Karpas-422 (cell line): ENCODE results near the gene AKNA. TPM values are rescaled to one million over a fixed set of nuclear protein-coding genes. Genes with fewer than 3 reads are reported as not detected.
A peak's percentile ranks its signal among the peaks of the same experiment; 100 is the strongest.

Experiments used
- DNase-seq: peaks from one replicate; pipeline ENCODE4 v3.0.0-alpha.2; 2015
- H2AFZ ChIP-seq: fragments of 200-600 bp; sonication (generic); 2 replicates; pipeline ENCODE4 v1.6.1; 2014; ENCODE audit warnings: antibody characterized with exemption, low read length, mixed read lengths
- H3K27ac ChIP-seq: fragments of 200-600 bp; sonication (generic); 2 replicates; pipeline ENCODE4 v1.5.1; 2014; ENCODE audit warnings: mild to moderate bottlenecking, low read length, moderate library complexity
- H3K27me3 ChIP-seq: fragments of 200-600 bp; sonication (generic); 2 replicates; pipeline ENCODE4 v1.6.1; 2014; ENCODE audit warnings: low read length, mixed read lengths
- H3K36me3 ChIP-seq: fragments of 200-600 bp; sonication (generic); 2 replicates; pipeline ENCODE4 v1.6.1; 2014; ENCODE audit warnings: low read length, mixed read lengths; ENCODE audit not compliant: insufficient read depth
- H3K4me1 ChIP-seq: fragments of 200-600 bp; sonication (generic); 2 replicates; pipeline ENCODE4 v1.6.1; 2014; ENCODE audit warnings: mild to moderate bottlenecking, low read length, mixed read lengths
- H3K4me2 ChIP-seq: fragments of 200-600 bp; sonication (generic); 2 replicates; pipeline ENCODE4 v1.6.1; 2014; ENCODE audit warnings: low read length, low read depth, mild to moderate bottlenecking; ENCODE audit not compliant: poor library complexity, severe bottlenecking
- H3K4me3 ChIP-seq: fragments of 200-600 bp; sonication (generic); 2 replicates; pipeline ENCODE4 v1.5.1; 2014; ENCODE audit warnings: mild to moderate bottlenecking, antibody characterized with exemption, low read length, mixed read lengths
- H3K79me2 ChIP-seq: fragments of 200-600 bp; sonication (generic); 2 replicates; pipeline ENCODE4 v1.6.1; 2014; ENCODE audit warnings: mild to moderate bottlenecking, low read length, mixed read lengths
- H3K9ac ChIP-seq: fragments of 200-600 bp; sonication (generic); 2 replicates; pipeline ENCODE4 v1.6.0; 2014; ENCODE audit warnings: low read length
- H3K9me2 ChIP-seq: fragments of 200-600 bp; sonication (generic), shearing (Covaris generic); replicated peaks from 2 replicates; pipeline ENCODE4 v1.6.0; 2014; ENCODE audit warnings: mild to moderate bottlenecking, low read length, moderate library complexity; ENCODE audit not compliant: insufficient read depth
- H3K9me3 ChIP-seq: fragments of 300-700, 200-600 bp; sonication (generic); 2 replicates; pipeline ENCODE4 v1.6.1; 2014; ENCODE audit warnings: low read length, mixed read lengths
- H4K20me1 ChIP-seq: fragments of 200-600 bp; sonication (generic); 2 replicates; pipeline ENCODE4 v1.6.1; 2014; ENCODE audit warnings: mild to moderate bottlenecking, antibody characterized with exemption, low read length, low read depth; ENCODE audit not compliant: insufficient read depth
- total RNA-seq: library from RNA; depleted of rRNA; stranded (reverse); fragments of >200 nt; shearing (Covaris generic); gene quantifications from 2 replicates; pipeline ENCODE4 v1.2.3, GENCODE V29; 2014; ENCODE audit warnings: low replicate concordance

Gene AKNA
- total RNA-seq, 1 experiment from 2014 or later: 77.9 TPM

- no peaks in the 10 kb centered on the region for H3K9me3 ChIP-seq
- H3K4me1 ChIP-seq: no peaks in the 10 kb centered on the region
- H3K9me2 ChIP-seq: no peaks in the 10 kb centered on the region
- H3K9ac ChIP-seq: no peak overlapping the region
- no peaks in the 10 kb centered on the region for H3K79me2 ChIP-seq
- no peak overlapping the region for H3K4me2 ChIP-seq
- no peaks in the 10 kb centered on the region for H3K36me3 ChIP-seq
- no peak for DNase-seq
- H3K27ac ChIP-seq: no peak overlapping the region
- H4K20me1 ChIP-seq: no peaks in the 10 kb centered on the region
- no peaks in the 10 kb centered on the region for H3K27me3 ChIP-seq
- H3K4me3 ChIP-seq: no peak overlapping the region
- no peak overlapping the region for H2AFZ ChIP-seq
These were observed 24.4 kb upstream of the AKNA start for GRCh38 chr9:114412048-114412683.

GRCh38 chr9:114411452-114411851, 23.7 kb upstream of the AKNA start:
- Histone ChIP-seq H3K79me2 (no peaks in the 10 kb centered on the region), H3K9me3 (no peaks in the 10 kb centered on the region), H3K4me2 (no peak overlapping the region), H3K9me2 (no peaks in the 10 kb centered on the region), H3K27me3 (no peaks in the 10 kb centered on the region), H2AFZ (no peak overlapping the region), H3K9ac (no peak overlapping the region), H4K20me1 (no peaks in the 10 kb centered on the region), H3K36me3 (no peaks in the 10 kb centered on the region), H3K27ac (no peak overlapping the region), H3K4me3 (no peak overlapping the region), H3K4me1 (no peaks in the 10 kb centered on the region)
- DNase-seq: no peak

GRCh38 chr9:114410910-114411309, 23.1 kb upstream of the AKNA start:
- no peak overlapping the region for H3K27ac ChIP-seq
- H4K20me1 ChIP-seq: no peaks in the 10 kb centered on the region
- no peaks in the 10 kb centered on the region for H3K9me2 ChIP-seq

GRCh38 chr9:114409842-114410241, 22.1 kb upstream of the AKNA start:
- no peak overlapping the region for H3K4me3 ChIP-seq
- no peaks in the 10 kb centered on the region for H3K27me3 ChIP-seq
- no peak for DNase-seq
- H3K4me2 ChIP-seq: no peak overlapping the region
- H3K9ac ChIP-seq: no peak overlapping the region
- H4K20me1 ChIP-seq: no peaks in the 10 kb centered on the region
- H3K9me2 ChIP-seq: no peaks in the 10 kb centered on the region
- H3K4me1 ChIP-seq: no peaks in the 10 kb centered on the region
- no peaks in the 10 kb centered on the region for H3K36me3 ChIP-seq
- H3K27ac ChIP-seq: no peak overlapping the region
- no peaks in the 10 kb centered on the region for H3K79me2 ChIP-seq
- H3K9me3 ChIP-seq: no peaks in the 10 kb centered on the region
- no peak overlapping the region for H2AFZ ChIP-seq

More at GRCh38 chr9:114410910-114411309, 23.1 kb upstream of the AKNA start:
- H3K4me1 ChIP-seq: no peaks in the 10 kb centered on the region
- no peaks in the 10 kb centered on the region for H3K9me3 ChIP-seq
- H2AFZ ChIP-seq: no peak overlapping the region
- H3K9ac ChIP-seq: no peak overlapping the region
- DNase-seq: no peak
- no peaks in the 10 kb centered on the region for H3K36me3 ChIP-seq
- no peaks in the 10 kb centered on the region for H3K79me2 ChIP-seq
- no peak overlapping the region for H3K4me3 ChIP-seq
- no peak overlapping the region for H3K4me2 ChIP-seq
- no peaks in the 10 kb centered on the region for H3K27me3 ChIP-seq

- no peak overlapping the region for H2AFZ ChIP-seq
- H4K20me1 ChIP-seq: no peaks in the 10 kb centered on the region
- H3K4me2 ChIP-seq: no peak overlapping the region
- no peak overlapping the region for H3K4me3 ChIP-seq
- H3K9me2 ChIP-seq: no peaks in the 10 kb centered on the region
- H3K79me2 ChIP-seq: no peaks in the 10 kb centered on the region
- H3K36me3 ChIP-seq: no peaks in the 10 kb centered on the region
- no peaks in the 10 kb centered on the region for H3K4me1 ChIP-seq
- no peak for DNase-seq
- no peak overlapping the region for H3K9ac ChIP-seq
- no peak overlapping the region for H3K27ac ChIP-seq
- H3K9me3 ChIP-seq: no peaks in the 10 kb centered on the region
- H3K27me3 ChIP-seq: no peaks in the 10 kb centered on the region
These were observed 21.5 kb upstream of the AKNA start for GRCh38 chr9:114409103-114409780.

DNA sequence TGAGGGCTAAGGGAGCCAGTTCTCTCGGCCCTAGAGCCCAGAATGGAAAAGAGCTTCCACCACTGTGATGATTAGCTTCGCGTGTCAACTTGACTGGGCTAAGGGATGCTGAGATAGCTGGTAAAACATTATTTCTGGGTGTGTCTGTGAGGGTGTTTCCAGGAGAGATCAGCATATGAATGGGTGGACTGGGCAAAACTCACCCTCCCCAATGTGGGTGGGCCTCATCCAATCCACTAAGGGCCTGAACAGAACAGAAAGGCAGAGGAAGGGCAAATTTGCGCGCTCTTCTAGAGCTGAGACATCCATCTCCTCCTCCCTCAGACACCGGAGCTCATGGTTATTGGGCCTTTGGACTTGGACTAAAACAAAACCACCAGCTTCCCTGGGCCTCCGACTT, 20.9 kb upstream of the AKNA start:
- no peak for DNase-seq
- H3K79me2 ChIP-seq: no peaks in the 10 kb centered on the region
- H3K4me2 ChIP-seq: no peak overlapping the region
- no peak overlapping the region for H3K9ac ChIP-seq
- H3K36me3 ChIP-seq: no peaks in the 10 kb centered on the region
- no peaks in the 10 kb centered on the region for H4K20me1 ChIP-seq
- H3K27me3 ChIP-seq: no peaks in the 10 kb centered on the region
- H3K9me2 ChIP-seq: no peaks in the 10 kb centered on the region
- no peak overlapping the region for H3K4me3 ChIP-seq
- no peak overlapping the region for H3K27ac ChIP-seq
- no peaks in the 10 kb centered on the region for H3K9me3 ChIP-seq
- no peak overlapping the region for H2AFZ ChIP-seq
- no peaks in the 10 kb centered on the region for H3K4me1 ChIP-seq

DNA sequence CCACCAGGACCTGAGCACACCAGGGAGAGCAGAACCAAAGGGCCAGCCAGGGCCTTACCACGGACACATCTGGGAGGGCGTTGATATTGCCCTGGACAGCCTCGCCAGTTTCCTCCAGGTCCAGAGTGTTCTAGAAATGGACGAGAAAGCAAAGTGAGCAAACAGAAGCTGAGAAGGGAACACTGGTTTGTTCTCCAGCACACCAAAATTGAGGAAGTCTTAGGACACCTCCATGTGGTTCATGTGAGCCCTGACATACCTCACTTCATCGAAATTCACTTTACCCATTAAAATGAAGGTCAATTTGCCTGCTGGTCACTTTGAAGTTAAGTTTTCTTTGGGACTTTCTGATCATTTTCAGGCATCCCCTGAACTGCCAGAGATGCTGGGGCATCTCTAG, 20.1 kb upstream of the AKNA start:
- Histone ChIP-seq H3K27ac (no peak overlapping the region), H3K36me3 (no peaks in the 10 kb centered on the region), H2AFZ (no peak overlapping the region), H3K4me1 (no peaks in the 10 kb centered on the region), H3K9ac (no peak overlapping the region), H3K4me3 (no peak overlapping the region), H4K20me1 (no peaks in the 10 kb centered on the region), H3K9me3 (no peaks in the 10 kb centered on the region), H3K79me2 (no peaks in the 10 kb centered on the region), H3K4me2 (no peak overlapping the region), H3K9me2 (no peaks in the 10 kb centered on the region), H3K27me3 (no peaks in the 10 kb centered on the region)
- peak; percentile 39 for DNase-seq

DNA sequence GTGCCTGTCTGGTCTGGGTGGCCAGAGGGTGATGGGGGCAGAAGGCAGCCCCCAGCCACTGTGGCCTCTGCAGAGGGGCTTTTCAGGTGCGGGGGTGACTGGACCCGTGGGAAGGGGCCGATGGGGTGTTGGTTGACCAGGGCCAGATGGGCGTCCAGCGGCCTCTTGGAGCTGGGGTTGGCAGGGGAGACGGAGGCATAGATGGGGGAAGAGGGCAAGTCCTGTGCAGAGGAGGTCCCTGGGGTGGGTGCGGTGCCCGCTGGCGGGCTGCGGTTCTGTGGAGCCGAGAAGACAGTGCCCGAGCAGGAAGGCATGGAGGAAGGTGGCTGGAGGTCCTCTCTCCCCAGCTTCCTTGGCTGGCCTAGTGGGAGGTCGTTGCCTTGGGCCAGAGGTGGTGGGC, 18.7 kb upstream of the AKNA start:
- Histone ChIP-seq H3K4me1 (no peaks in the 10 kb centered on the region), H3K4me3 (no peak overlapping the region), H3K27me3 (no peaks in the 10 kb centered on the region), H3K27ac (no peak overlapping the region), H4K20me1 (no peaks in the 10 kb centered on the region), H3K9me2 (no peaks in the 10 kb centered on the region), H3K36me3 (no peaks in the 10 kb centered on the region), H3K9ac (no peak overlapping the region), H3K9me3 (no peaks in the 10 kb centered on the region), H3K79me2 (no peaks in the 10 kb centered on the region), H2AFZ (no peak overlapping the region), H3K4me2 (no peak overlapping the region)
- no peak for DNase-seq
